Omental fat pad (tissue), 4 donors: Measurements from ENCODE around the gene ZNF324B. TPM values are rescaled to one million over a fixed set of nuclear protein-coding genes. Genes with fewer than 3 reads are reported as not detected.
"Not testable (repeated sequence)": the region's sequence is repeated elsewhere in the genome, so short reads cannot be mapped to it uniquely, and the experiment has no call there.

Source experiments
- ATAC-seq: fragments of 150-250 bp; one replicate; pipeline ENCODE4 v1.9.1; 2016; ENCODE audit warnings: mild to moderate bottlenecking, moderate library complexity; ENCODE audit not compliant: low FRiP score
- DNase-seq: peaks from one replicate; pipeline ENCODE4 v3.0.0-alpha.2; 2019; ENCODE audit warnings: low spot score
- total RNA-seq, 4 donors: library from RNA; depleted of rRNA; stranded (reverse); fragments of >200 nt; gene quantifications; one replicate each; pipeline ENCODE4 v1.1.0, GENCODE V29; 2016
- TF ChIP-seq, protein P1 (sequence below), 3 donors: fragments of 450-650 bp; IDR thresholded peaks; one replicate each; pipeline ENCODE4 v1.5.1; 2016 to 2017; ENCODE audit warnings: antibody characterized with exemption in 3 of 3, mild to moderate bottlenecking in 3 of 3, moderate library complexity in 2 of 3

Gene ZNF324B
- total RNA-seq, 4 donors from 2014 or later: 3.8 to 8.5 (median 6.0) TPM

DNA sequence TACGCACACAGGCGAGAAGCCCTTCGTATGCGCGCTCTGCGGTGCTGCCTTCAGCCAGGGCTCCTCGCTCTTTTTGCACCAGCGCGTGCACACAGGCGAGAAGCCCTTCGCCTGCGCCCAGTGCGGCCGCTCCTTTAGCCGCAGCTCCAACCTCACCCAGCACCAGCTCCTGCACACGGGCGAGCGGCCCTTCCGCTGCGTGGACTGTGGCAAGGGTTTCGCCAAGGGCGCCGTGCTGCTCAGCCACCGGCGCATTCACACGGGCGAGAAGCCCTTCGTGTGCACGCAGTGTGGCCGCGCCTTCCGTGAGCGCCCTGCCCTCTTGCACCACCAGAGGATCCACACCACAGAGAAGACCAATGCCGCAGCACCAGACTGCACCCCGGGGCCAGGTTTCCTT, 4.7 kb downstream of the ZNF324B start:
- TF ChIP-seq, protein P1, sequence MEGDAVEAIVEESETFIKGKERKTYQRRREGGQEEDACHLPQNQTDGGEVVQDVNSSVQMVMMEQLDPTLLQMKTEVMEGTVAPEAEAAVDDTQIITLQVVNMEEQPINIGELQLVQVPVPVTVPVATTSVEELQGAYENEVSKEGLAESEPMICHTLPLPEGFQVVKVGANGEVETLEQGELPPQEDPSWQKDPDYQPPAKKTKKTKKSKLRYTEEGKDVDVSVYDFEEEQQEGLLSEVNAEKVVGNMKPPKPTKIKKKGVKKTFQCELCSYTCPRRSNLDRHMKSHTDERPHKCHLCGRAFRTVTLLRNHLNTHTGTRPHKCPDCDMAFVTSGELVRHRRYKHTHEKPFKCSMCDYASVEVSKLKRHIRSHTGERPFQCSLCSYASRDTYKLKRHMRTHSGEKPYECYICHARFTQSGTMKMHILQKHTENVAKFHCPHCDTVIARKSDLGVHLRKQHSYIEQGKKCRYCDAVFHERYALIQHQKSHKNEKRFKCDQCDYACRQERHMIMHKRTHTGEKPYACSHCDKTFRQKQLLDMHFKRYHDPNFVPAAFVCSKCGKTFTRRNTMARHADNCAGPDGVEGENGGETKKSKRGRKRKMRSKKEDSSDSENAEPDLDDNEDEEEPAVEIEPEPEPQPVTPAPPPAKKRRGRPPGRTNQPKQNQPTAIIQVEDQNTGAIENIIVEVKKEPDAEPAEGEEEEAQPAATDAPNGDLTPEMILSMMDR (IDR thresholded peaks at IDR 0.05): no peak
- no peak for ATAC-seq
- DNase-seq: no peak

DNA sequence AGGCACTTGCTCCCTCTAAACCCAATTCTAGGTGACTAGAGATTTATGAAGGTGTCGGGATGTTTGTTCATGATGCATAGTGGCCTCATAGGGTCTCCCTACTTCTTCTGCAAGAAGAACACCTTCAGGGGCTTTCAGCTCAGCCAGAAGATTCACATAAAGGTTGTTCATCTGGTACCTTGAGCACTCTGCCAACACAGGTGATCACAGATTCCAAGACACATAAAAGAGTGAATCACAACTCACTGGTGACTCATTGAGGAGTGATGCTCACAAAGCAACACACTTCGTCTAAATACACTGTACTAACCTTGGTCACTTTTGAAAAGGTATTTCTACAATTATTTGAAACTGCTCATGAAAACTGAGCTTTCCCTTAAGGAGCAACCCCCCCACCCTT, 8.6 kb downstream of the ZNF324B start:
- DNase-seq (no peak), ATAC-seq (no peak)
- TF ChIP-seq, protein P1 (IDR thresholded peaks at IDR 0.05): no peak

DNA sequence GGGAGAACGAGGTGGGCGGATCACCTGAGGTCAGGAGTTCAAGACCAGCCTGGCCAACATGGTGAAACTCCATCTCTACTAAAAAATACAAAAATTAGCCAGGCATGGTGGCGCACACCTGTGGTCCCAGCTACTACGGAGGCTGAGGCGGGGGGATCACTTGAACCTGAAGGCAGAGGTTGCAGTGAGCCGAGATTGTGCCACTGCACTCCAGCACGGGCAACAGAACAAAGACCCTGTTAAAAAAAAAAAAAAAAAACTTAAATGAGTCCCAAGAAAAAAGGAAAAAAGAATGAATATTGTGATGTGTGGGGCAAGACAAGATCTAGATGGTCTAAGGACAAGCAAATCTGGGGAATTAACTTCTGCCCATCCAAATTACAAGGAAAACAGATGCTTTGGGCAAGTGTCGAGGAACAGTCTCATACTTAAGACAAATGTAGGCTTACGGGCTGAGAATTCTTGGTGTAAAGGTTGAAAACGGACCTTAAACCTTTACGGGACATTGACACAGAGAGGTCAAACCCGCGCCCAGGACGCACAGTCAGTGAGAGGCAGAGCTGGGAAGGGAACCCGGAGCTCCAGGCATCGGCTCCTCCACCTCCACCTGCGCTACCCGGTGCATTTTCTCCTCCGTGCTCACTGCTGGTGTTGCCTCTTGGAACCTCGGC, 14.8 kb downstream of the ZNF324B start:
- no peak for ATAC-seq

DNA sequence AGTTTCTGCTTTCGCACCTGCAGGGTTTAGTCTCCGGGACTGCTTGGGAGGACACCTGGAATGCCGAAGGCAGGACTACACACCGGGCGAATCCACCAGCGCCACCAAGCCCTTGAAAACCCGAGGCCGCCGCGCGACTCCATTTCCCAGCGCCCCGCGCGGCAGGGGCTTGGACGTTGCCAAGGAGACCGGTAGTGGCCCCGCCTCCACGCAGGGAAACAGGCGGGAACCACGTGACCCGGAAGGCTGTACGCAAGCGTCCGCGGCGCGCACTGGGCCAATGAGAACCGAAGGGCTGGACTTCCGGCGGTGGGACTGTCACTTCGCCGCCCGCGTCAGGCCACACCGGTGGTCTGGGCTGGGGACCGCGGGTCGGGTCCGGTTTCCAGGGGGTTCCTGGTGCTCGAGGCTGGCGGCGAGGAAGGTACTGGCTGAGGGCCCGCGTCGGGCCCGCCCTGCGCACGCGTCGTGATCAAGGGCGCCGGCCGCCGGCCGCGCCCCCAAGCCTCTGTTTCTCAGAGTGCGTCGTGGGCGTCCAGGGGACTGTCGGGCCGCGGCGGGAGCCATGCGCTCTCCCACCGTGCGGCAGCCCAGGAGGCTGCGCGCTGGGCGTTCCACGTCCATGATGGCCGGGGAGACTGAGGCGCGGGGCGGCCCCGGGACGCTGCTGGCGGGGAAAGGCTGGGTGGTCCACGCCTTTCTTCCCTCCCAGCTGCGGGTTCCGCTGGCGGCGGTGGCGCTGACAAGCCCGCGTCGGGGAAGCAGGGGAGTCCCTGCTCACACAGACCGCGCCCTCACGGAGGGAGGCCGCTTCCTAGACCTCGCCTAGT, 15.6 kb downstream of the ZNF324B start, which contains the start of gene ZNF324:
TSS of gene ZNF324 (plus strand) at position 321 of the 830 bp plus-strand sequence. CDS start 2,106 bp downstream, outside the sequence.
- DNase-seq (peak; percentile 97), ATAC-seq (peak; percentile 95)
- TF ChIP-seq, protein P1 (IDR thresholded peaks at IDR 0.05): no peak

More for the DNA sequence above, 14.8 kb downstream of the ZNF324B start:
- no peak for DNase-seq
- TF ChIP-seq, protein P1 (IDR thresholded peaks at IDR 0.05): no peak

DNA sequence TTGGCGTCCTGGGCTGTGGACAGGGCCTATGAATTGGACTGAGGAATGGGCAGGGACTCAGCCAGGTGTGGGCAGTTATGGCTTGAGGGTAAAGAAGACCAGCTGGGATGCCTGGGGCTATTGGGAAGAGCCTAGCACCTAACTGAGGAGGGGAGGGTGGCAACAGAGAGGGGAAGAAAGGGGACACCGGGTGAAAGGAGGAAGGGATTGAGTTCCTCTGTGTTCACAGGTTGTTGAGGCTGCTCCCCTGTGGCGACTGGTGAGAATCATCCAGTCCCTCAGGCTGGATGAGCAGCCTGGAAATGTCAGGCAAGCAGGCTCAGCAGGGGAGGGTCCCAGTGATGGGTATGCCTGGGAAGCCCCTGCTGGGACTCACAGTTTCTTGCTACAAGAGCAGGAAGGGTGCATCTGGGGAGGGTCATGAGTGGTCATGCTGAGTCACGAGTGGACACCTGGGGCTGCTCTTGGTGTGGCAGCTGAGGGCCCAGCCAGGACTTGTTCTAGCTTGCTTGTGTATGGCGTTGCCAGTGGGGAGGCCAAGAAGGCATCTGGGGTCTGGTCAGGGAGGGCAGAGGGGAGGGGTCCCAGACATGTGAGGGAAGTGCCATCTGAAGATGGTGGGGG, 16.9 kb downstream of the ZNF324B start:
- TF ChIP-seq, protein P1 (IDR thresholded peaks at IDR 0.05): no peak
- no peak for DNase-seq
- ATAC-seq: no peak

DNA sequence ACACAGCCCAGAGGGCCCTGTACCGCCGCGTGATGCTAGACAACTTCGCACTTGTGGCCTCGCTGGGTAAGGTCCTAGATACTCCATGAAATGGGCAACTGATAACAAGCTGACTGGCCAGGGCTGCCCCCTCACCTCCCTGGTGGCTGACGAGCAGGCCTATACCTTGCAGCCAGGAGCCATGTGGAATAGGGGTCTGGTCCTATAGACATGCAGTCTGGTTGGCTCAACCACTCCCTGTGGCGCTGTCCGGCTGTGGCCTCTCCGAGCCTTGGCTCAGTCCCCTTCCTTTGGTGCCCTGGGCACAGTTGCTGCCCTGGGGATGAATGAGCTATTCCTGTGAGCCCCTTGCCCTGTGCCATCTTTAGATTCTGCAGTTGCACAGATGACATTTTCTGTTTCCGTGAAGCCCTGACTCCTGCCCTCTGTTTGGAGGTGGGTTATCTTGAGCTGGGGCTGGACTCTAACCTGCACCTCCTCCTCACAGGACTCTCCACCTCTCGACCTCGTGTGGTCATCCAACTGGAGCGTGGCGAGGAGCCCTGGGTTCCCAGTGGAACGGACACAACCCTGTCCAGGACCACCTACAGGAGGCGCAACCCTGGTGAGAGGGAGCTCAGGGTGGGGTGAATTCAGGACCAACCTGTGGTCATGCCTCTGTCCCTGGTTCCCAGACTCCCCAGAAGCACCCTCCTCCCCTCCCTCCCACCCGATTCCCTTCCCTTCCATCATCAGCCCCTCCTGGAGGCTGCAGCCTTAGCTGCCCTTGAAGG, 18.0 kb downstream of the ZNF324B start:
- ATAC-seq (no peak), DNase-seq (no peak)
- TF ChIP-seq, protein P1 (IDR thresholded peaks at IDR 0.05): no peak

DNA sequence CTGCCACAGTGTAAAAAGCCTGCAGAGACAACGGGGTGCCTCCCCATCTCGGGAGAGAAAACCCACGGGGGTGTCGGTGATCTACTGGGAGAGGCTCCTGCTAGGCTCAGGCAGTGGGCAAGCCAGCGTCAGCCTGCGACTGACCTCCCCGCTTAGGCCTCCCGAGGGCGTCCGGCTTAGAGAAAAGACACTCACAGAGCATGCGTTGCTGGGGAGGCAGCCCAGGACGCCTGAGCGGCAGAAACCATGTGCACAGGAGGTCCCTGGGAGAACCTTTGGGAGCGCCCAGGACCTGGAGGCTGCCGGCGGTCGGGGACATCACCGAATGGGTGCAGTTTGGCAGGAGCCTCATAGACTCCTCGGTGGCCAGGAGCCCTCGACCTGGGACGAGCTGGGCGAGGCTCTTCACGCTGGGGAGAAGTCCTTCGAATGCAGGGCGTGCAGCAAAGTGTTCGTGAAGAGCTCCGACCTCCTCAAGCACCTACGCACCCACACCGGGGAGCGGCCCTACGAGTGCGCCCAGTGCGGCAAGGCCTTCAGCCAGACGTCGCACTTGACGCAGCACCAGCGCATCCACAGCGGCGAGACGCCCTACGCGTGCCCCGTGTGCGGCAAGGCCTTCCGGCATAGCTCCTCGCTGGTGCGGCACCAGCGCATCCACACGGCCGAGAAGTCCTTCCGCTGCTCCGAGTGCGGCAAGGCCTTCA, 19.6 kb downstream of the ZNF324B start:
- not testable (repeated sequence) for ATAC-seq

More for the DNA sequence above, 19.6 kb downstream of the ZNF324B start:
- not testable (repeated sequence) for DNase-seq
